Activated CD4-positive, alpha-beta T cell treated with anti-CD3 and anti-CD28 coated beads for 36 hours (primary cell): ENCODE data around the gene TSC22D1. TPM values are rescaled to one million over a fixed set of nuclear protein-coding genes. Genes with fewer than 3 reads are reported as not detected.
"Not testable (repeated sequence)": the region's sequence is repeated elsewhere in the genome, so short reads cannot be mapped to it uniquely, and the experiment has no call there.

Experiments used
- ATAC-seq: fragments of 200-7000 bp; cut with Tn5 transposase; one replicate; pipeline ENCODE4 v1.10.0; 2021; ENCODE audit warnings: mild to moderate bottlenecking, moderate library complexity
- CTCF ChIA-PET: fragments of 350-600 bp; sonication (Branson Sonifier 250); formaldehyde crosslinking; loops from one replicate; lab custom pipeline; 2021; ENCODE audit warnings: antibody characterized with exemption; lab: Charles Lee
- POLR2A ChIA-PET: fragments of 350-600 bp; sonication (Branson Sonifier 250); formaldehyde crosslinking; loops from one replicate; lab custom pipeline; 2021; ENCODE audit warnings: antibody characterized with exemption, inconsistent platforms; lab: Charles Lee
- DNase-seq: peaks from one replicate; pipeline ENCODE4 v3.0.0-alpha.2; 2020
- H3K27ac Mint-ChIP-seq: one replicate; pipeline ENCODE4 v1.8.0; 2021; ENCODE audit warnings: mixed read lengths
- H3K27me3 Mint-ChIP-seq: one replicate; pipeline ENCODE4 v1.8.0; 2021; ENCODE audit warnings: mixed read lengths
- H3K36me3 Mint-ChIP-seq: one replicate; pipeline ENCODE4 v1.8.0; 2021; ENCODE audit warnings: low read depth, mixed read lengths
- H3K4me1 Mint-ChIP-seq: one replicate; pipeline ENCODE4 v1.8.0; 2021; ENCODE audit warnings: mixed read lengths
- H3K4me3 Mint-ChIP-seq: one replicate; pipeline ENCODE4 v1.8.0; 2021; ENCODE audit warnings: mild to moderate bottlenecking, moderate library complexity, mixed read lengths
- H3K9me3 Mint-ChIP-seq: one replicate; pipeline ENCODE4 v1.8.0; 2021; ENCODE audit warnings: low read depth, mixed read lengths
- intact Hi-C, 2 experiments: fragments of 100-400 bp; cut with DNase I in 1 of 2; cut with micrococcal nuclease in 1 of 2; formaldehyde crosslinking; loops; one replicate each; pipeline versions ENCODE4 v1.14.2 to v1.15.1; 2022 to 2024; cut with DNase I, micrococcal nuclease
- total RNA-seq, 2 experiments: library from RNA; stranded (reverse); gene quantifications; one replicate each; pipeline ENCODE4 v1.2.3, GENCODE V29; 2021

Gene TSC22D1
- total RNA-seq, 2 experiments from 2014 or later, result 6.5 to 6.7 TPM

GRCh38 chr13:44540761-44541434, 35.2 kb downstream of the TSC22D1 start:
- ATAC-seq, result no peak
- Mint-ChIP-seq H3K4me3 (no peak overlapping the region), H3K27ac (no peak overlapping the region), H3K36me3 (peaks cover 1% of the 10 kb centered on the region), H3K9me3 (no peaks in the 10 kb centered on the region), H3K27me3 (no peaks in the 10 kb centered on the region), H3K4me1 (peaks cover 5% of the 10 kb centered on the region)
- POLR2A ChIA-PET, result no interaction called here
- DNase-seq, result no peak
- intact Hi-C loops, result no loop called here
- CTCF ChIA-PET, result interaction anchor here (1.0 to 1.8 kb wide), 2 partner anchors 33 to 107 kb away, joined by 3 read pairs; no protein-coding TSS in a partner anchor

GRCh38 chr13:44537248-44537647, 38.9 kb downstream of the TSC22D1 start:
- ChIA-PET CTCF (interaction anchor here (1.2 kb wide), 2 partner anchors 54 to 524 kb away, joined by 3 to 5 read pairs; no protein-coding TSS in a partner anchor), POLR2A (interaction anchor here (0.7 kb wide), 1 partner anchor 236 kb away, joined by 4 read pairs; no protein-coding TSS in a partner anchor)
- Mint-ChIP-seq H3K4me1 (peaks cover 5% of the 10 kb centered on the region), H3K9me3 (no peaks in the 10 kb centered on the region), H3K27ac (no peak overlapping the region), H3K4me3 (no peak overlapping the region), H3K27me3 (no peaks in the 10 kb centered on the region), H3K36me3 (peaks cover 1% of the 10 kb centered on the region)
- intact Hi-C loops, result no loop called here
- DNase-seq, result no peak
- ATAC-seq, result no peak

GRCh38 chr13:44523146-44524015, 52.7 kb downstream of the TSC22D1 start:
- DNase-seq, result no peak
- H3K4me3 Mint-ChIP-seq, result no peak overlapping the region
- H3K4me1 Mint-ChIP-seq, result no peaks in the 10 kb centered on the region
- intact Hi-C loops, result no loop called here
- peak; percentile 64 for ATAC-seq
- peaks cover 2% of the 10 kb centered on the region for H3K9me3 Mint-ChIP-seq
- H3K27ac Mint-ChIP-seq, result no peak overlapping the region
- H3K27me3 Mint-ChIP-seq, result no peaks in the 10 kb centered on the region
- POLR2A ChIA-PET, result interaction anchor here (0.5 kb wide), 1 partner anchor 100 kb away, joined by 3 read pairs; no protein-coding TSS in a partner anchor
- peaks cover 2% of the 10 kb centered on the region for H3K36me3 Mint-ChIP-seq
- CTCF ChIA-PET, result interaction anchor here (0.6 to 1.5 kb wide), 6 partner anchors 14 to 1555 kb away, joined by 3 to 6 read pairs (median 4); no protein-coding TSS in a partner anchor

- no peaks in the 10 kb centered on the region for H3K9me3 Mint-ChIP-seq
- CTCF ChIA-PET, result no interaction called here
Observed at GRCh38 chr13:44519642-44520041, 56.5 kb downstream of the TSC22D1 start.

GRCh38 chr13:44516771-44517170, 59.4 kb downstream of the TSC22D1 start:
- ATAC-seq (no peak), DNase-seq (no peak)
- Mint-ChIP-seq H3K27ac (no peak overlapping the region), H3K4me3 (no peak overlapping the region), H3K9me3 (no peaks in the 10 kb centered on the region), H3K27me3 (no peaks in the 10 kb centered on the region), H3K4me1 (peaks cover 13% of the 10 kb centered on the region), H3K36me3 (peaks cover 9% of the 10 kb centered on the region)
- POLR2A ChIA-PET, result no interaction called here
- intact Hi-C loops, result no loop called here
- CTCF ChIA-PET, result interaction anchor here (1.1 kb wide), 1 partner anchor 362 kb away, joined by 3 read pairs; no protein-coding TSS in a partner anchor

More at GRCh38 chr13:44519642-44520041, 56.5 kb downstream of the TSC22D1 start:
- Mint-ChIP-seq H3K4me1 (no peaks in the 10 kb centered on the region), H3K27me3 (no peaks in the 10 kb centered on the region), H3K4me3 (no peak overlapping the region), H3K36me3 (no peaks in the 10 kb centered on the region), H3K27ac (no peak overlapping the region)
- POLR2A ChIA-PET, result no interaction called here
- intact Hi-C loops, result no loop called here
- DNase-seq (no peak), ATAC-seq (no peak)

- intact Hi-C loops, result no loop called here
- DNase-seq (no peak), ATAC-seq (peak; percentile 49)
- Mint-ChIP-seq H3K27ac (peak overlapping the region; percentile 8), H3K9me3 (no peaks in the 10 kb centered on the region), H3K4me1 (peaks cover 13% of the 10 kb centered on the region), H3K27me3 (no peaks in the 10 kb centered on the region), H3K36me3 (peaks cover 9% of the 10 kb centered on the region), H3K4me3 (no peak overlapping the region)
- ChIA-PET POLR2A (no interaction called here), CTCF (interaction anchor here (0.5 kb wide), 1 partner anchor 56 kb away, joined by 4 read pairs; no protein-coding TSS in a partner anchor)
Observed at GRCh38 chr13:44514278-44514677, 61.9 kb downstream of the TSC22D1 start.

- H3K36me3 Mint-ChIP-seq, result not testable (repeated sequence)
Observed at GRCh38 chr13:44509853-44510252, 66.3 kb downstream of the TSC22D1 start.

GRCh38 chr13:44508562-44509077, 67.5 kb downstream of the TSC22D1 start:
- no peak for ATAC-seq
- Mint-ChIP-seq H3K9me3 (no peaks in the 10 kb centered on the region), H3K27me3 (no peaks in the 10 kb centered on the region), H3K36me3 (peaks cover 7% of the 10 kb centered on the region), H3K27ac (no peak overlapping the region), H3K4me1 (peaks cover 3% of the 10 kb centered on the region), H3K4me3 (no peak overlapping the region)
- CTCF ChIA-PET, result interaction anchor here (0.6 kb wide), 1 partner anchor 1144 kb away, joined by 3 read pairs; no protein-coding TSS in a partner anchor
- intact Hi-C loops, result no loop called here
- POLR2A ChIA-PET, result no interaction called here
- DNase-seq, result no peak

More at GRCh38 chr13:44509853-44510252, 66.3 kb downstream of the TSC22D1 start:
- POLR2A ChIA-PET, DNase-seq, intact Hi-C loops, H3K27ac Mint-ChIP-seq, H3K27me3 Mint-ChIP-seq, H3K4me3 Mint-ChIP-seq, H3K9me3 Mint-ChIP-seq, ATAC-seq: not testable (repeated sequence)
- H3K4me1 Mint-ChIP-seq, result peaks cover 13% of the 10 kb centered on the region
- CTCF ChIA-PET, result interaction anchor here (0.6 to 0.9 kb wide), 3 partner anchors 11 to 26 kb away, joined by 3 to 6 read pairs (median 4); no protein-coding TSS in a partner anchor

GRCh38 chr13:44507639-44508038, 68.5 kb downstream of the TSC22D1 start:
- no peak overlapping the region for H3K27ac Mint-ChIP-seq
- no peaks in the 10 kb centered on the region for H3K4me1 Mint-ChIP-seq
- no peak for ATAC-seq
- H3K27me3 Mint-ChIP-seq, result no peaks in the 10 kb centered on the region
- POLR2A ChIA-PET, result no interaction called here
- CTCF ChIA-PET, result interaction anchor here (1.0 kb wide), 1 partner anchor 24 kb away, joined by 6 read pairs; no protein-coding TSS in a partner anchor
- no peaks in the 10 kb centered on the region for H3K36me3 Mint-ChIP-seq
- H3K9me3 Mint-ChIP-seq, result no peaks in the 10 kb centered on the region
- no peak for DNase-seq
- intact Hi-C loops, result no loop called here
- H3K4me3 Mint-ChIP-seq, result no peak overlapping the region

GRCh38 chr13:44506719-44507118, 69.4 kb downstream of the TSC22D1 start:
- ATAC-seq, result no peak

GRCh38 chr13:44506251-44506650, 69.9 kb downstream of the TSC22D1 start:
- ATAC-seq, result no peak
- no peaks in the 10 kb centered on the region for H3K27me3 Mint-ChIP-seq
- H3K36me3 Mint-ChIP-seq, result no peaks in the 10 kb centered on the region
- no peaks in the 10 kb centered on the region for H3K9me3 Mint-ChIP-seq
- CTCF ChIA-PET, result interaction anchor here (0.5 to 1.0 kb wide), 2 partner anchors 17 to 117 kb away, joined by 3 read pairs; no protein-coding TSS in a partner anchor
- POLR2A ChIA-PET, result no interaction called here
- H3K27ac Mint-ChIP-seq, result no peak overlapping the region
- no peak overlapping the region for H3K4me3 Mint-ChIP-seq
- no peak for DNase-seq
- no peaks in the 10 kb centered on the region for H3K4me1 Mint-ChIP-seq
- intact Hi-C loops, result no loop called here

More at GRCh38 chr13:44506719-44507118, 69.4 kb downstream of the TSC22D1 start:
- intact Hi-C loops, result no loop called here
- H3K4me1 Mint-ChIP-seq, result no peaks in the 10 kb centered on the region
- no peaks in the 10 kb centered on the region for H3K9me3 Mint-ChIP-seq
- ChIA-PET POLR2A (no interaction called here), CTCF (interaction anchor here (0.5 to 1.0 kb wide), 2 partner anchors 18 to 116 kb away, joined by 3 read pairs; no protein-coding TSS in a partner anchor)
- no peak overlapping the region for H3K4me3 Mint-ChIP-seq
- no peak overlapping the region for H3K27ac Mint-ChIP-seq
- H3K27me3 Mint-ChIP-seq, result no peaks in the 10 kb centered on the region
- H3K36me3 Mint-ChIP-seq, result no peaks in the 10 kb centered on the region
- DNase-seq, result no peak
